MCF 10A (cell line): ENCODE results near the gene TUBA4B. TPM values are rescaled to one million over a fixed set of nuclear protein-coding genes. Genes with fewer than 3 reads are reported as not detected.

Source experiments
- BruUV-seq: library from RNA; stranded (reverse); fragments of 400-500 nt; replicated peaks from 2 replicates; lab custom pipeline; 2021; lab: Mats Ljungman, UMichigan
- CTCF ChIA-PET: fragments of 300-600 bp; sonication (Branson Sonifier 250); formaldehyde crosslinking; extraction: SDS; loops from one replicate; lab custom pipeline; 2021; ENCODE audit warnings: antibody characterized with exemption, inconsistent platforms; lab: Yijun Ruan, JAX
- POLR2A ChIA-PET: fragments of 300-600, 350-650 bp; sonication (Branson Sonifier 250); formaldehyde crosslinking; extraction: SDS; loops from one replicate; lab custom pipeline; 2020; ENCODE audit warnings: antibody characterized with exemption, inconsistent platforms; lab: Yijun Ruan, JAX
- DNase-seq: peaks from one replicate; pipeline ENCODE4 v3.0.0-alpha.2; 2018; ENCODE audit not compliant: unreplicated experiment
- H3K27ac Mint-ChIP-seq: one replicate; pipeline ENCODE4 v1.8.0; 2022; ENCODE audit warnings: mild to moderate bottlenecking, low read depth, mixed read lengths; ENCODE audit not compliant: unreplicated experiment
- H3K27me3 Mint-ChIP-seq: one replicate; pipeline ENCODE4 v1.8.0; 2022; ENCODE audit warnings: mixed read lengths; ENCODE audit not compliant: insufficient read depth, unreplicated experiment
- H3K36me3 Mint-ChIP-seq: one replicate; pipeline ENCODE4 v1.8.0; 2022; ENCODE audit warnings: mild to moderate bottlenecking, moderate library complexity, mixed read lengths; ENCODE audit not compliant: insufficient read depth, unreplicated experiment
- H3K4me1 Mint-ChIP-seq: one replicate; pipeline ENCODE4 v1.8.0; 2022; ENCODE audit warnings: mixed read lengths; ENCODE audit not compliant: insufficient read depth, unreplicated experiment
- H3K4me3 Mint-ChIP-seq: one replicate; pipeline ENCODE4 v1.8.0; 2022; ENCODE audit warnings: mild to moderate bottlenecking, moderate library complexity, mixed read lengths; ENCODE audit not compliant: unreplicated experiment
- H3K9me3 Mint-ChIP-seq: one replicate; pipeline ENCODE4 v1.8.0; 2022; ENCODE audit warnings: mixed read lengths; ENCODE audit not compliant: unreplicated experiment
- intact Hi-C: fragments of 100-400 bp; cut with micrococcal nuclease; formaldehyde crosslinking; loops from 2 replicates; pipeline ENCODE4 v1.14.1; 2022
- total RNA-seq: library from RNA; stranded (reverse); gene quantifications from 2 replicates; pipeline ENCODE4 v1.2.3, GENCODE V29; 2022
- TF ChIP-seq, protein P1 (sequence below): fragments of 200-600 bp; IDR thresholded peaks from one replicate; pipeline ENCODE4 v1.8.0; 2022; ENCODE audit warnings: antibody characterized with exemption, mild to moderate bottlenecking; ENCODE audit not compliant: unreplicated experiment

Gene TUBA4B
- total RNA-seq, 1 experiment from 2014 or later: not detected

DNA sequence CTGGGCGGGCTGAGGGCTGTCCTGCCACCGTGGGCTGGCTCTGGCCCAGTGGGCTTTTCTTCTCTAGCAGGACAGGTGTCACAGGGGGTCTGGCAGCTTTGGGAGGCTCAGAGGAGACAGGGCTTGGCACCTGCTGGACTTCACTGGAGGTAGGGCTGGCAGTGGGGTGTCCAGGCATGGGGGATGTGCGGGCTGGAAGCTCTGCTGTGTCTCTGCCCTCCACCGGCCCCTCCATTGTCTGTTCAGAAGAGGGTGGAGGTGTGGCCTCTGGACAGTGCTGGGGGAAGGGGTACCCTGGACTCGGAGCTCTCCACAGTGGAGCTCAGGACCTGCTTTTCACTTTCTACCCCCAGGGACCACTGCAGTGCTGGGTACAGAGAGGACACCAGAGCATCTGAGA is 47.0 kb downstream of the TUBA4B start:
- Mint-ChIP-seq H3K4me1 (no peaks in the 10 kb centered on the region), H3K9me3 (no peaks in the 10 kb centered on the region), H3K4me3 (no peak overlapping the region), H3K27me3 (peaks cover 56% of the 10 kb centered on the region), H3K27ac (no peak overlapping the region), H3K36me3 (peaks cover 6% of the 10 kb centered on the region)
- CTCF ChIA-PET: interaction anchor here (0.6 to 17.4 kb wide), 23 partner anchors 9 to 280 kb away, joined by 3 to 445 read pairs (median 5); partner anchors contain the start of genes ANKZF1, ATG9A, CNPPD1 and DNAJB2
- no peak for DNase-seq
- BruUV-seq: no TSS peak
- TF ChIP-seq, protein P1, sequence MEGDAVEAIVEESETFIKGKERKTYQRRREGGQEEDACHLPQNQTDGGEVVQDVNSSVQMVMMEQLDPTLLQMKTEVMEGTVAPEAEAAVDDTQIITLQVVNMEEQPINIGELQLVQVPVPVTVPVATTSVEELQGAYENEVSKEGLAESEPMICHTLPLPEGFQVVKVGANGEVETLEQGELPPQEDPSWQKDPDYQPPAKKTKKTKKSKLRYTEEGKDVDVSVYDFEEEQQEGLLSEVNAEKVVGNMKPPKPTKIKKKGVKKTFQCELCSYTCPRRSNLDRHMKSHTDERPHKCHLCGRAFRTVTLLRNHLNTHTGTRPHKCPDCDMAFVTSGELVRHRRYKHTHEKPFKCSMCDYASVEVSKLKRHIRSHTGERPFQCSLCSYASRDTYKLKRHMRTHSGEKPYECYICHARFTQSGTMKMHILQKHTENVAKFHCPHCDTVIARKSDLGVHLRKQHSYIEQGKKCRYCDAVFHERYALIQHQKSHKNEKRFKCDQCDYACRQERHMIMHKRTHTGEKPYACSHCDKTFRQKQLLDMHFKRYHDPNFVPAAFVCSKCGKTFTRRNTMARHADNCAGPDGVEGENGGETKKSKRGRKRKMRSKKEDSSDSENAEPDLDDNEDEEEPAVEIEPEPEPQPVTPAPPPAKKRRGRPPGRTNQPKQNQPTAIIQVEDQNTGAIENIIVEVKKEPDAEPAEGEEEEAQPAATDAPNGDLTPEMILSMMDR: no peak
- intact Hi-C loops: no loop called here
- POLR2A ChIA-PET: interaction anchor here (0.7 to 1.4 kb wide), 3 partner anchors 55 to 122 kb away, joined by 3 read pairs; partner anchors contain the start of gene ZFAND2B

DNA sequence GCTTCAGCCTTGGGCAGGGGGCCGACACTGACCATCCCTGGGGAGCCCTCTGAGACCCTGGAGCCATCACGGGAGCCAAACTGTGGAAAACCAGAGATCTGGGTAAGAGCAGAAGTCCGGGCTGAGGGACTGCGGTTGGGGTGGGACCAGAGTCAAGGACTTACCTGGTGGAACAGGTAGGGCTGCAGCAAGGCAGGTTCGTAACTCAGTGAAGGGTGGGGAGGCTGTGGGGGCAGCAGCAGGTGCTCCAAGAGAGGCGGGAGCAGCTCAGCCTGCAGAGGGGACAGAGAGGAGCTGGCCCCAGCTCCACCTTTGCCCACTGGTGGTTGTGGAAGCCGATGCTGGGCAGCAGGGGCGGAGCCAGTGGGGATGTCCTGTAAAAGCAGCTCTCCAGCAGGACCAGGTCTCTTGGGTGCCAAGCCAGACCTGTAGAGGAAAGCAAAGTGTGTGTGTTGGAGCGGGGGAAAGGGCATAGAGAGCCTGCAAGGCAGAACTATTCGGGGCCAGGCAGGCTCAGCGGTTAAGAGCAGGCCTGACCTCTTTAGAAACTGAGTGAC is 49.4 kb downstream of the TUBA4B start:
- Mint-ChIP-seq H3K9me3 (no peaks in the 10 kb centered on the region), H3K4me1 (no peaks in the 10 kb centered on the region), H3K36me3 (peaks cover 6% of the 10 kb centered on the region), H3K4me3 (no peak overlapping the region), H3K27me3 (peaks cover 79% of the 10 kb centered on the region), H3K27ac (no peak overlapping the region)
- no peak for DNase-seq
- ChIA-PET POLR2A (interaction anchor here (0.7 kb wide), 1 partner anchor 143 kb away, joined by 3 read pairs; no protein-coding TSS in a partner anchor), CTCF (interaction anchor here (0.5 to 17.4 kb wide), 3 partner anchors 19 to 143 kb away, joined by 3 to 445 read pairs (median 5); partner anchors contain the start of gene DNAJB2)
- intact Hi-C loops: no loop called here
- TF ChIP-seq, protein P1: no peak
- no TSS peak for BruUV-seq

DNA sequence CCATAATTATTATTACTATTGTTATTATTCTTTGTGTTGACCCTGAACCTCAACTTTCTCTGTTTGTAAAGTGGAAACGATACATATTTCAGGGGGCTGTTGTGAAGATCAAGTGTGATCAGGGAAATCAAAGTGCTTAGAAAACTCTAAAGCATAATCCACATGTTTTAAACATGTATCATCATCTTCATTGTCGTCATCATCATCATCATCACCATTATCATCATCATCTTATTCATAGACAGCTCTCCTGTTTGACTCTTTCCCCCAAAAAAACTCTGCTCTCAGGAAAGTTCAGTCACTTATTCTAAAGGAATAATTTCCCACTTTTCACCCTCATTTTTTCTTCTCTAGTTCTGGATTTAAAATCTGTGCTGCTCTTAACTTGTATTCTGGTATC is 51.2 kb downstream of the TUBA4B start:
- Mint-ChIP-seq H3K27me3 (peaks cover 79% of the 10 kb centered on the region), H3K4me3 (no peak overlapping the region), H3K9me3 (no peaks in the 10 kb centered on the region), H3K36me3 (no peaks in the 10 kb centered on the region), H3K27ac (no peak overlapping the region), H3K4me1 (no peaks in the 10 kb centered on the region)
- intact Hi-C loops: no loop called here
- CTCF ChIA-PET: interaction anchor here (0.6 to 17.4 kb wide), 3 partner anchors 9 to 92 kb away, joined by 3 to 445 read pairs (median 4); partner anchors contain the start of gene DNAJB2
- BruUV-seq: no TSS peak
- POLR2A ChIA-PET: no interaction called here
- TF ChIP-seq, protein P1: no peak
- DNase-seq: no peak

DNA sequence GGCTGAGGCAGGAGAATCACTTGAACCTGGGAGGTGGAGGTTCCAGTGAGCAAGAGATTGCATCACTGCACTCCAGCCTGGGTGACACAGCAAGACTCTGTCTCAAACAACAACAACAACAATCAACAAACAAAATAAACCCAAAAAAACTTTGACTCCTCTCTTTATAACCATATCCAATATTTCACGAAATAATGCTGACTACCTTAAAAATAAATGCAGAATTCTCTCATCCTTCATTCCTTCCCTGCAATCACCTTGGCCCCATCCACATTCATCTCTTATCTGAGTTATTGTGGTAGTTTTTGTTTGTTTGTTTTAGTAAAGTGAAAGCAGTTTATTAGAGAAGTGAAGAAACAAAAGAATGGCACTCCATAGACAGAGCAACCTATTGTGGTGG is 53.0 kb downstream of the TUBA4B start:
- no peak for DNase-seq
- TF ChIP-seq, protein P1: no peak
- Mint-ChIP-seq H3K36me3 (peaks cover 6% of the 10 kb centered on the region), H3K4me1 (no peaks in the 10 kb centered on the region), H3K27ac (no peak overlapping the region), H3K9me3 (no peaks in the 10 kb centered on the region), H3K4me3 (no peak overlapping the region), H3K27me3 (peaks cover 77% of the 10 kb centered on the region)
- no TSS peak for BruUV-seq
- ChIA-PET CTCF (interaction anchor here (0.6 to 1.8 kb wide), 3 partner anchors 8 to 146 kb away, joined by 3 to 7 read pairs (median 5); no protein-coding TSS in a partner anchor), POLR2A (no interaction called here)
- intact Hi-C loops: no loop called here
